Progenitor cell of endocrine pancreas (in vitro differentiated cells): ENCODE results near the gene TXNRD2. TPM values are rescaled to one million over a fixed set of nuclear protein-coding genes. Genes with fewer than 3 reads are reported as not detected.

ENCODE experiments used
- DNase-seq: peaks from one replicate; pipeline ENCODE4 v3.0.0; 2021; ENCODE audit warnings: low spot score; ENCODE audit not compliant: unreplicated experiment
- H3K27ac Mint-ChIP-seq: 2 replicates; pipeline ENCODE4 v1.8.0; 2021; ENCODE audit warnings: mild to moderate bottlenecking, moderate library complexity, mixed read lengths
- H3K27me3 Mint-ChIP-seq: 2 replicates; pipeline ENCODE4 v1.8.0; 2021; ENCODE audit warnings: mixed read lengths
- H3K36me3 Mint-ChIP-seq: 2 replicates; pipeline ENCODE4 v1.8.0; 2022; ENCODE audit warnings: mixed read lengths; ENCODE audit not compliant: insufficient read depth
- H3K4me1 Mint-ChIP-seq: 2 replicates; pipeline ENCODE4 v1.8.0; 2021; ENCODE audit warnings: low read depth, mixed read lengths
- H3K4me3 Mint-ChIP-seq: 2 replicates; pipeline ENCODE4 v1.8.0; 2021; ENCODE audit warnings: low read depth, mild to moderate bottlenecking, moderate library complexity, mixed read lengths
- H3K9me3 Mint-ChIP-seq: 2 replicates; pipeline ENCODE4 v1.8.0; 2021; ENCODE audit warnings: low read depth, mixed read lengths
- CTCF ChIP-seq: fragments of 200-600 bp; sonication (generic); IDR thresholded peaks from one replicate; pipeline ENCODE4 v1.5.0; 2021; ENCODE audit warnings: antibody characterized with exemption, mild to moderate bottlenecking; ENCODE audit not compliant: unreplicated experiment
- total RNA-seq: library from RNA; stranded (reverse); gene quantifications from 2 replicates; pipeline ENCODE4 v1.2.1, GENCODE V29; 2021

The TXNRD2 gene
- total RNA-seq, 1 donor from 2014 or later = 14.0 TPM

DNA sequence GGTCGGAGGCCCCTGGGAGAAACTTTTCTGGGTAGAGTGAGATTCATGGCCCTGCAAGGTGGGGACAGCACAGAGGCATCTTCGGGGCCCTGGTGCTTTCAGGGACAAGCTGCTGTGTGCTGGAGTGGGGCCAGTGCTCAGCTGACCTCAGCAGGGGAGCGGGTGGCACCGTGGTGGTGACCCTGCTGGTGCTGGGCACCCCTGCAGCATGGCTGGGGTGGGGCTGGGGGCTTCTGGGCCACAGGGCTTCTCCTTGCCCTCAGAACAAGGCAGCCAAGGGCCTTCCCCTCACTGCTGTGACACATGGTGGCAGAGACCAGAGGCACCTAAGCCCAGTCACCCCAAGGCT lies 62.0 kb downstream of the TXNRD2 start:
- no peak overlapping the region for H3K4me3 Mint-ChIP-seq
- H3K9me3 Mint-ChIP-seq = no peaks in the 10 kb centered on the region
- peaks cover 14% of the 10 kb centered on the region for H3K4me1 Mint-ChIP-seq
- TF ChIP-seq CTCF = no peak
- H3K36me3 Mint-ChIP-seq = no peaks in the 10 kb centered on the region
- DNase-seq = no peak
- peaks cover 19% of the 10 kb centered on the region for H3K27me3 Mint-ChIP-seq
- no peak overlapping the region for H3K27ac Mint-ChIP-seq

DNA sequence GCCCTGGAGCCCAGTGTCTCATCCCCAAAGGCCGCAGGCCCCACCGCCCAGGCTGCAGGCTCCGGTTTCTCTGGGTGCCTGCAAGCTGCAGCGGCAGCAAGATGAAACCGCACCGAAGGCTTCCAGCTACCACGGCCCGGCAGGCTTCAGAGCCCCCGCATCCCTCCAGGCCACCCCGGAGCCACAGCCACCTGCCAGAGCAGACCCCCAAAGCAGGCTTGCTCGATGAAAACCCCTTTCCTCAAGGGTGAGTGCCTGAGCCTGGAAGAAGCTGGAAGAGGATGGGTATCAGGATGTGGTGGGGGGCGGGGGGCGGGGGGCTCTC lies 62.4 kb downstream of the TXNRD2 start:
- DNase-seq = no peak
- Mint-ChIP-seq H3K27me3 (peaks cover 19% of the 10 kb centered on the region), H3K4me3 (no peak overlapping the region), H3K36me3 (no peaks in the 10 kb centered on the region), H3K27ac (no peak overlapping the region), H3K4me1 (peaks cover 14% of the 10 kb centered on the region), H3K9me3 (no peaks in the 10 kb centered on the region)
- TF ChIP-seq CTCF = no peak

DNA sequence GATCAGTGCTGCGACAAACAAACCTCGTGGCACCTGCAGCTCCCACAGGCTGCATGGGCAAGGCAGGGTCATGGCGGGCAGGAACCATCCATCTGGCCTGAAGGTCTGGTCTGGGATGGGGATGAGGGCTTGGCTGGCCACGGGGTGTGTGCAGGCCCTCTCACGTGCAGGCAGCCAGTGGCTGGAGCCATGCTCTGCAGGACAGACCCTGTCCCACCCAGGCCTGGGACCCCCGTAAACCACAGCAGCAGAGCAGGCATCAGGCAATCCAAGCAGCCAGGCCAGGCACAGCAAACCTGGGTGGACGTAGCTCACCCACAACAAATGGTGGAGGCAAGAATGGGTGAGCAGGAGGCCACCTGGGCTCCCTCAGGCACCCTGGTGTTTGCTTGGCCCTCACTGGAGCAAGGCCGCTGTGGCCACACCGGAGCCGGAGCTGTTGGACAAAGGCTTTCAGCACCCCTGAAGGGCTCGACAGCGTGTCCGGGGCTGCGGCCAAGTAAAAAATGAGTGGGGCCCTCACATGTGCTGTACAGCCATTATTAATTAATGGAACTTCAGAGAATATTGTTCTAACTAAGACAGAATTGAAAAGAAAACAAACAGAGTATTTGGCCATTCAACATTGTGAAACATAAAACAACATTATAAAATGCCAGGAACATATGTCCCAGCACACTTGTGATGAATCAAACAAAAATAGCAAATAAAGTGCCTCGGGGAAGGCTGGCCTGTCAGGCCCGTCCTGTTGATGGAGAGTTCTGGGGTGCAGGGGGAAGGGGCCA lies 63.0 kb downstream of the TXNRD2 start:
- H3K27me3 Mint-ChIP-seq = peaks cover 19% of the 10 kb centered on the region
- TF ChIP-seq CTCF = no peak
- no peak overlapping the region for H3K27ac Mint-ChIP-seq
- peaks cover 14% of the 10 kb centered on the region for H3K4me1 Mint-ChIP-seq
- no peaks in the 10 kb centered on the region for H3K36me3 Mint-ChIP-seq
- no peaks in the 10 kb centered on the region for H3K9me3 Mint-ChIP-seq
- DNase-seq = no peak
- H3K4me3 Mint-ChIP-seq = no peak overlapping the region

GRCh38 chr22:19877626-19878339 lies 63.8 kb downstream of the TXNRD2 start:
- Mint-ChIP-seq H3K9me3 (no peaks in the 10 kb centered on the region), H3K27ac (no peak overlapping the region), H3K4me3 (no peak overlapping the region), H3K4me1 (peaks cover 14% of the 10 kb centered on the region), H3K36me3 (no peaks in the 10 kb centered on the region), H3K27me3 (peaks cover 19% of the 10 kb centered on the region)
- DNase-seq = no peak
- no peak for TF ChIP-seq CTCF

DNA sequence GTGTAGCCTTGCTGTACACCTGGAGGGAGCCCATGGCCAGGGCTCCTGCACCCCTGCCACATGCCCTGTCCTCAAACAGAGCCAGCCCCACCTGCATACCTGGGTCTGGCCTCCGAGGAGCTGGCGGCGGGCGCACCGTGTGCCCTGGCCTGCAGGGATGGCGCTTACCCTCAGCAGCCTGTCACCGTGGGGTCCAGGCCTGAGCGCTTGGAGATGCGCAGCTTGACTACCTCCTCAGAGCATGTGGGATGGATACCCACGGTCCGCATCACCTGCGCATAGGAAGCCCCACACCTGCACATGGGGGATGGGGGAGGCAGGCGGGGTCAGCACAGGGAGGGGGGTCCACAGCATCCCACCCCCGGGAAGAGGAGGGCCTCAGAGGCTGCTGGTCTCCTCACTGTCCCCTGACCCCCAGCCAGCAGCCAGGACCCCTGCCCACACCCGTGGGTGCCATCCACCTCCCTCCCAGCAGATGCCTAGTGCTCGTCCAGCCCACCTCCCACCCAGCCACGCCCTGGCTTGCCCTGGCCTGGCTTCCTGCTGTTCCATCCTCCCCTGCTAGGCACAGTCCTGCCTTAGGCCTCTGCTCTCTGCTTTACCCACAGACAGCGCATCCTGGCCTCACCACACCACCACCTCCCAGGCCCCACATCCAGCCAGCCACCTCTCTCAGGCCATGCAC lies 64.5 kb downstream of the TXNRD2 start:
- Mint-ChIP-seq H3K9me3 (no peaks in the 10 kb centered on the region), H3K4me3 (no peak overlapping the region), H3K27me3 (peaks cover 19% of the 10 kb centered on the region), H3K4me1 (peaks cover 14% of the 10 kb centered on the region), H3K27ac (no peak overlapping the region), H3K36me3 (no peaks in the 10 kb centered on the region)
- TF ChIP-seq CTCF = no peak
- no peak for DNase-seq
